ENCODE results near the gene CCDC71.
A peak's percentile ranks its signal among the peaks of the same experiment; 100 is the strongest.

CCDC71 gene

GRCh38 chr3:49165771-49166751 is at the start of gene CCDC71:
TSS of gene CCDC71 (minus strand) at chr3:49166331. CDS start at chr3:49164208, 2,123 bp downstream.
- DNase-seq, result peak; percentile 89 to 91
- peak; percentile 59 for TF ChIP-seq POLR2A (IDR thresholded peaks at IDR 0.05; ENCODE audit: low read length)
- no peak for TF ChIP-seq GATA1 (IDR thresholded peaks at IDR 0.05; ENCODE audit: low read depth, low read length)

- no peak for DNase-seq
- TF ChIP-seq POLR2A (IDR thresholded peaks at IDR 0.05; ENCODE audit: low read length) (no peak), GATA1 (IDR thresholded peaks at IDR 0.05; ENCODE audit: low read depth, low read length) (no peak)
Observed at GRCh38 chr3:49213998-49214397, 47.9 kb upstream of the CCDC71 start.

GRCh38 chr3:49213541-49213943 is 47.4 kb upstream of the CCDC71 start:
- TF ChIP-seq POLR2A (IDR thresholded peaks at IDR 0.05; ENCODE audit: low read length), result no peak
- TF ChIP-seq GATA1 (IDR thresholded peaks at IDR 0.05; ENCODE audit: low read depth, low read length), result no peak
- no peak for DNase-seq

GRCh38 chr3:49199900-49200281 is 33.8 kb upstream of the CCDC71 start:
- TF ChIP-seq POLR2A (IDR thresholded peaks at IDR 0.05; ENCODE audit: low read length) (no peak), GATA1 (IDR thresholded peaks at IDR 0.05; ENCODE audit: low read depth, low read length) (no peak)
- DNase-seq, result no peak

DNA sequence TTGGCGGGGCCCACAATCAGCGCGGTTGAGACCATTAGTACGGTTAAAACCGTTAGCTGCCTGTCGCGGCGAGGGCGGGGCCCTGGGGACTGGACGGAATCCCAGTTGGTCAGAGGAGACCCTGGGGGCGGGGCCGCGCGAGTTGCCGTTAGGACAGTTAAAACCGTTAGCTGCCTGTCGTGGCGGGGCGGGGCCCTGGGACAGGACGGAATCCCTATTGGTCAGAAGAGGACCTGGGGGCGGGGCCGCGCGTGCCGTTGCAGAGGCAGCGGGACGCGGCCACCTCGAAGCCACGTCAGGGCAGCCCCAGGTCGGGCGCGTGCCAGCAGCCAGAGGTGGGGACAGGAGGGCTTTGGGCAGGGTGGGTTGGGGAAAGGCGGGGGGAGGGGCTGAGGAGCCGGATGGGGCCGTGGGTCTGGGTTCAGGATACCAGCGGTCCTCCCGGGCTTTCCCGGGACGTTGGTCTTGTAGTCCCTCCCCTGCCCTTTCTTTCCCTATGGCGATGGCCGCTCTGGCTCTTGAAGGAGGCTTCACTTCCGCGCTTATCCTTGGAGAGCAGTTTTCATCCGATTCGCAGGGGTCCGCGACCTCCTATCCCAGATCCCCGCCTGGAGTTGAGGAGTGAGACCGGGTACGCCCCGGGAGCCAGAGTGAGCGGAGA is 33.2 kb upstream of the CCDC71 start:
- TF ChIP-seq GATA1 (IDR thresholded peaks at IDR 0.05; ENCODE audit: low read depth, low read length) (no peak), POLR2A (IDR thresholded peaks at IDR 0.05; ENCODE audit: low read length) (no peak)
- DNase-seq, result peak; percentile 48 to 69

GRCh38 chr3:49198611-49199230 is 32.6 kb upstream of the CCDC71 start:
- DNase-seq, result no peak
- TF ChIP-seq POLR2A (IDR thresholded peaks at IDR 0.05; ENCODE audit: low read length), result no peak

GRCh38 chr3:49198161-49198560 is 32.0 kb upstream of the CCDC71 start:
- TF ChIP-seq GATA1 (IDR thresholded peaks at IDR 0.05; ENCODE audit: low read depth, low read length) (no peak), POLR2A (IDR thresholded peaks at IDR 0.05; ENCODE audit: low read length) (no peak)
- DNase-seq, result no peak

- TF ChIP-seq GATA1 (IDR thresholded peaks at IDR 0.05; ENCODE audit: low read depth, low read length) (no peak), POLR2A (IDR thresholded peaks at IDR 0.05; ENCODE audit: low read length) (no peak)
- DNase-seq, result no peak
Observed at GRCh38 chr3:49191741-49192140, 25.6 kb upstream of the CCDC71 start.

DNA sequence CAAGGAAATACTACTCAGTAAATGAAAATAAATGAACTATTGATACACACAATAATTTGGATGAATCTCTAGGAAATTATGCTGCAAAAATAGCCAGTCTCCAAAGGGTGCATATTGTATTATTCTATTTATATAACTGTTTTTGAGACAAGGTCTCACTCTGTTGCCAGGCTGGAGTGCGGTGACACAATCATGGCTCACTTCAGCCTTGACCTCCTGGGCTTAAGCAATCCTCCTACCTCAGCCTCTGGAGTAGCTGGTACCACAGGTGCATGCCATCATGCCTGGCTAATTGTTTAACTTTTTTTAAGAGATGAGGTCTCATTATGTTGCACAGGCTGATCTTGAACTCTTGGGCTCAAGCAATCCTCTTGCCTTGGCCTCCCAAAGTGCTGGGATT is 17.7 kb upstream of the CCDC71 start:
- no peak for DNase-seq
- TF ChIP-seq POLR2A (IDR thresholded peaks at IDR 0.05; ENCODE audit: low read length) (no peak), GATA1 (IDR thresholded peaks at IDR 0.05; ENCODE audit: low read depth, low read length) (no peak)

DNA sequence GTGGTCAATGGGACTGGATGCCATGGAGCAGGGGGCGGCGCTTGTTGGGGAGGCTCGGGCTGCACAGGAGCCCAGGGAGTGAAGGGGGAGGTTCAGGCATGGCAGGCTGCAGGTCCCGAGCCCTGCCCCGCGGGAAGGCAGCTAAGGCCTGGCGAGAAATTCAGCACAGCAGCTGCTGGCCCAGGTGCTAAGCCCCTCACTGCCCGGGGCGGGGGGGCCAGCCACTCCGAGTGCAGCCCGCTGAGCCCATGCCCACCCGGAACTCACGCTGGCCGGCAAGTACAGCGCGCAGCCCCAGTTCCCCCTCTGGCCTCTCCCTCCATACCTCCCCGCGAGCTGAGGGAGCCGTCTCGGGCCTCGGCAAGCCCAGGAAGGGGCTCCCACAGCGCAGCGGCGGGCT is 16.6 kb upstream of the CCDC71 start:
- TF ChIP-seq GATA1 (IDR thresholded peaks at IDR 0.05; ENCODE audit: low read depth, low read length), result no peak
- DNase-seq, result no peak

GRCh38 chr3:49181351-49181750 is 15.2 kb upstream of the CCDC71 start:
- DNase-seq, result no peak
- TF ChIP-seq POLR2A (IDR thresholded peaks at IDR 0.05; ENCODE audit: low read length) (no peak), GATA1 (IDR thresholded peaks at IDR 0.05; ENCODE audit: low read depth, low read length) (no peak)

GRCh38 chr3:49180116-49180515 is 14.0 kb upstream of the CCDC71 start:
- no peak for DNase-seq
- TF ChIP-seq POLR2A (IDR thresholded peaks at IDR 0.05; ENCODE audit: low read length) (no peak), GATA1 (IDR thresholded peaks at IDR 0.05; ENCODE audit: low read depth, low read length) (no peak)

GRCh38 chr3:49177073-49177472 is 10.9 kb upstream of the CCDC71 start:
- DNase-seq, result no peak

GRCh38 chr3:49175530-49175929 is 9.4 kb upstream of the CCDC71 start:
- no peak for DNase-seq
- no peak for TF ChIP-seq POLR2A (IDR thresholded peaks at IDR 0.05; ENCODE audit: low read length)
- TF ChIP-seq GATA1 (IDR thresholded peaks at IDR 0.05; ENCODE audit: low read depth, low read length), result no peak

More at GRCh38 chr3:49177073-49177472, 10.9 kb upstream of the CCDC71 start:
- TF ChIP-seq POLR2A (IDR thresholded peaks at IDR 0.05; ENCODE audit: low read length), result peak; percentile 22
- no peak for TF ChIP-seq GATA1 (IDR thresholded peaks at IDR 0.05; ENCODE audit: low read depth, low read length)
